ENCODE data around the gene A3GALT2.
A peak's percentile ranks its signal among the peaks of the same experiment; 100 is the strongest.

Gene A3GALT2

DNA sequence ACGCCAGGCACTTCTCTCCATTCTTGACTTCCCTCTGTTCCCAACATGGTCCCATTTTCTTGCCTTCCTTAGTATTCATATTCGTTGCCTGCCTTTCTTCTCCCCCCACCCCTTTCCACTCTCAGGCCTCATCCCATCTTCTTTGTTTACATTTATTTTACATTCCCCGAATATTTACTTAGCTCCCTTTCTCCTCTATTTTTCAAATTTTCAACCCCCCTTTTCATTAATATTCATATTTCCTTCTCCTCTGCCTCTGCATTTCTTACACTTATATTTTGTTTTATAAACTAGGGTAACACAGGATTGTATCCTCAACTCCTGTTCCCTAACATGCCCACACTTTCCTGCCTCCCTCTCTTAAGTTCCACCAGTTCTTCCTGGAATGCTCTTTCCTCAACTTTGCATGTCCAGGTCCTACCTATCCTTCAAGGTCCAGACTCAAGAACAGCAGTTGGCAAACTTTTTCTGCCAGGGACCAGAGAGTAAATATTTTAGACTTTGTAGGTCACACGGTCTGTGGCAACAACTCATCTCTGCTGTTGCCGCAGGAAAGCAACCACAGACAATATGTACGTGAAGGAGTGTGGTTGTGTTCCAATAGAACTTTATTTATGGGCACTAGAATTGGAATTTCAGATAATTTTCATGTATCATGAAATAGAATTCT lies 29.8 kb upstream of the A3GALT2 start:
- no peak for DNase-seq (ENCODE audit: low read depth)

- DNase-seq (ENCODE audit: low read depth), result no peak
These were observed 29.1 kb upstream of the A3GALT2 start for GRCh38 chr1:33349778-33350610.

DNA sequence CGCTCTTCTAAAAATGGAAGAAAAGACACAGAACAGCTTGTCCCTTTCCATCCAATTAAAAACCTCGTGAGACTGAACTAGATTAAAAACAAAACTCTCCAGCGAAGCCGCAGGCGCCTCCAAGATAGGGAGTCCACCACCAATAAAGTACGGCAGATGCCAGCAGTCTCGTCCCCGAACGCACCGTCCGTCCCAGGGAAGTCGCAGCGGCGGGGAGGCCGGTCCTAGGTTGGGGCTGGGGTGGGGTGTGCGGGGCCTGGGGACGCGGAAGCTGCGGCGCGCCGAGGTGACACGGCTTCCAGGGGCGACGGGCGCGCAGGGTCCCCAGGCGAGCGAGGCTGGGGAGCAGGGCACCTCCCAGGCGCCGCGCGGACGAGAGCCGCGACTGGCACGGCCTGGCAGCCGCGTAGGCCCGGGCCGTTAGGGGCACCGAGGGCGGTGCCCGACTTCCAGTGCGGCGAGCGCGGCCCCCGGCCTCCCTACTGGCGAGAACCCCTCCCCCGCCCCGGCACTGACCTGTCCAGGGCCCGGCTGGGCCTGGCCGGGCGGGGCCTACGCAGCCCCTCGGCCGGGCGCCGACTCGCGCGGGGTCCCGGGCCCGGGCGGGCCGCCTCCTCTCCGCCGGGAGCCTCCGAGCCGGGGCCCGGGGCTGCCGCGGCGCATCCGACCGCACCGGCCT lies 28.3 kb upstream of the A3GALT2 start:
- DNase-seq (ENCODE audit: low read depth), result no peak

- DNase-seq (ENCODE audit: low read depth), result no peak
These were observed 27.8 kb upstream of the A3GALT2 start for GRCh38 chr1:33348676-33349080.

GRCh38 chr1:33348194-33348593 lies 27.3 kb upstream of the A3GALT2 start:
- DNase-seq (ENCODE audit: low read depth), result no peak

DNA sequence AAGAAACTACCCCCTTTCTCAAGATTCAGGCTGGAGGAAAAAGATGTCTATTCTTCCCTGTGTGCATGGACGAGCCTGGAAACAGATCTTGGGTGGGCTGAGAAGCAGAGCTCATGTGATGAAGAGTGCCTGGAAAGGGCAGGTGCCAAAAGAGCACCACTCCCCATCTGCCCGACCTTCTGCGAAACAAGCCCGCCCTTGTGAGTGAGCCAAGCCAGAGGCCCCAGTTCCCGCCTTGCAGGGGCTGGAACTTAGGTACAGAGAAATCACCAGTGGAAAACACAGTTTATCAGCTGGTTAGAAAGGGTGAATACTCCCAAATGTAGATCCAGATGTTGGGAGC lies 26.7 kb upstream of the A3GALT2 start:
- no peak for DNase-seq (ENCODE audit: low read depth)

DNA sequence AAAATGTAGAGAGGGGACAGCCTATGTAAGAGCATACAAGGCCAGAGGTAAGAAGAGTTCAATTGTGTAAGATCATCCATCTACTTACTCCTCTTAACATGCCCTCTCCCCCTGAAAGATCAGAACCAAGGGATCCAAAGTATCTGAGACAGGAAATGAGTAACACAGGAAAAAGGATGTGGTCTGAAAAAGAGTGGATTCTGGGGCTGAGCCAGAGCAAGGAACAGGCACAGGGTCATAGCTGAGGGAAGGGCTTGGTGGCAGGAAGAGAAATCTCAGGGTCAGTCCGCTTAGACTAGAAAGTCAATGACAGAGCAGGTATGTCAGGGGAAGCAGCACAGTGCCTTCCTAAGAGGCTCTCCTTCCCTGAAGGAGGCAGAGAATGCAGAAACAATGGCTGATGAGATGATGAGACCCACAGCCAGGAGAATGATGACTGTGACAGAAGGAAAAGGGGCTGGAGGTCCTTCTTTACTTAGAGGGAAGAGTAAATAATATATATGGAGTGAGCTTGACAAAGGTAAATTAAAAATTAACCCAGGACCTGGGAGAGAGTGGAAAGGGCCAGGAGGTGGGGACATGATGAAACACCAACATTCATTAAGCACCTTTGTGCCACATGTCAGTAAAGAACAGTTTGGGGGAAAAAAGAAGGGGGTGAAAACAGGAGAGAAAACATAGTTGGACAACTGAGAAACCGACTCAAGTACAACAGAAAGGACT lies 26.2 kb upstream of the A3GALT2 start:
- peak; percentile 93 for DNase-seq (ENCODE audit: low read depth)

DNA sequence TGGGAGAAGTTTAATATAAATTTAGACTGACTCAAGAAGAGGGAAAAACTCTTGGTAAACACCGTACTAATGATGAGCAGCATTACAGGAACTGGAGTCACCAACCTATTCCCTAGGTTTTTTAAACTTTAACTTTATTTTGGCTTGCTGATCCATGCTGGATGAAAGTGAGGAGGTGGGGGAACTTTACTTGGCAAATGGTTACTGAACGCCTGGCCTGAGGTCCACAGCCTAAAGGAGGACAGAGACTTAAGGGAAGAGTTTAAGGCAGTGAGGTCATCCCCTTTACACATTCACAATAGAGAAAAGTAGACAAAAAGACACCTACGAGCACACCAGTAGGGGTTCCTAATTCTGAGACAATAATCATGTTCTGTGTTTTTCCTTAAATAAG lies 25.6 kb upstream of the A3GALT2 start:
- DNase-seq (ENCODE audit: low read depth), result no peak

DNA sequence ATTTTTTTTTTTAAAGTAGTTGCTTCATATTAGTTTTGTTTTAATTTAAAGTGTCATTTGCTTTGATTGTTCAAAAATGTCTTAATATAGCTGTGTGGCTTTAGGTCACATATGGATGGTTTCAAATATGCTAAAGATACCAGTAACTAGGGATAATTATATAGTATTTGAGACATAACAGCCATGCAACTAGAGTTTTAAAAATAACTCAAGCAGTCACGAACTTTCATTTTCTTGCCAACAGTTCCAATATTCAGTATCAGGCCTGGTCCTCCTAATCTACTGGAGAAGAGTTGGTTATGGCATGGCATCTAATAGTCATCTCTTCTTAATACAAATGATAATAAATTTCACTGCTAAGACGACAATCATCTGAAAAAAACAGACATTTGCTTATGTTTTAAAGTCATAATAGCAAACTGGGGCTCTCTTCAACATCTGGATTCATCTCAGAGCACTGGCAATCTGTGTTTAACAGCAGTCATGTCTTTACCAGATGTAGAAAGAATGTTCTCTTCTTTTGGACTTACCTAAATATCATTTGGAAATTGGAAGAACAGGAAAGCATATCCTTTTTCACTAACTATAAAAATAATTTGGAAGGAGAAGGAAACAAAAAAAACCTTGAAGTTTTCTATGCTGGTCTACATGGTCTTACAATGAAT lies 24.1 kb upstream of the A3GALT2 start:
- no peak for DNase-seq (ENCODE audit: low read depth)

DNA sequence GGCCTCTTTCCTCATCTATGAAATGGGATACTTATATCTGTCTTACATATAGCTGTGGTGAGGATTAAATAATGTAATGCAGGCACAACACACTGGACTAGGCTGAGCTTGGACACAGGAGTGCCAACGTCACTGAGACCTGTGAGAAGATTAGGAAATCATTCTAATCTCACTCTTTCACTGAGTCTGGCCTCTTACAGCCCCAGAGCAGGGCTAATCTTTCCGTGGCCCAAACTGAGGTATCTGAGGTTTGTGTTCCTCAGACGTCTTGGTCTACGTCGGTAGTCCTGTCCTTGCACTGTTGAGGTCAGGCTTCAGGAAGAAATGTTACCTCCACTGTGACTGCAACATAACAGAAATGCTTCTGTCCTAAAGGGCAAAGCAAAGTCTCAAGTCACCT lies 22.6 kb upstream of the A3GALT2 start:
- no peak for DNase-seq (ENCODE audit: low read depth)

GRCh38 chr1:33342041-33342723 lies 21.3 kb upstream of the A3GALT2 start:
- peak; percentile 91 for DNase-seq (ENCODE audit: low read depth)

DNA sequence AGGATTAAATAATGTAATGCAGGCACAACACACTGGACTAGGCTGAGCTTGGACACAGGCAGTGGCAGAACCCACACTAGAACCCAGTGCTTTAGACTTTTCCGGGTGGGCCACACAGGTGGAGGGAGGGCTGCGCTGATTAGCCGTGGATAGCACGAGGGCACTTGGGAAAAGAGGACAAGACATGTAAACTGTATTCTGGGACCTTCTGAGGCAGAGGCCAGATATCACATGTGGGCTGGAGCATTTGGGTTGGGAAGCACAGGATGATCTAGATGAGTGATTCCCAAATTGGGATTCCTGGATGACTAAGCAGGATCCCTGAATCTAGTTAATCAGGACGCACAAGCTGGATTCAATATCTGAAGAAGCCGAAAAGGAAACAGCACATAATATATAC lies 20.3 kb upstream of the A3GALT2 start:
- DNase-seq (ENCODE audit: low read depth), result peak; percentile 42

GRCh38 chr1:33339413-33339812 lies 18.5 kb upstream of the A3GALT2 start:
- DNase-seq (ENCODE audit: low read depth), result no peak

DNA sequence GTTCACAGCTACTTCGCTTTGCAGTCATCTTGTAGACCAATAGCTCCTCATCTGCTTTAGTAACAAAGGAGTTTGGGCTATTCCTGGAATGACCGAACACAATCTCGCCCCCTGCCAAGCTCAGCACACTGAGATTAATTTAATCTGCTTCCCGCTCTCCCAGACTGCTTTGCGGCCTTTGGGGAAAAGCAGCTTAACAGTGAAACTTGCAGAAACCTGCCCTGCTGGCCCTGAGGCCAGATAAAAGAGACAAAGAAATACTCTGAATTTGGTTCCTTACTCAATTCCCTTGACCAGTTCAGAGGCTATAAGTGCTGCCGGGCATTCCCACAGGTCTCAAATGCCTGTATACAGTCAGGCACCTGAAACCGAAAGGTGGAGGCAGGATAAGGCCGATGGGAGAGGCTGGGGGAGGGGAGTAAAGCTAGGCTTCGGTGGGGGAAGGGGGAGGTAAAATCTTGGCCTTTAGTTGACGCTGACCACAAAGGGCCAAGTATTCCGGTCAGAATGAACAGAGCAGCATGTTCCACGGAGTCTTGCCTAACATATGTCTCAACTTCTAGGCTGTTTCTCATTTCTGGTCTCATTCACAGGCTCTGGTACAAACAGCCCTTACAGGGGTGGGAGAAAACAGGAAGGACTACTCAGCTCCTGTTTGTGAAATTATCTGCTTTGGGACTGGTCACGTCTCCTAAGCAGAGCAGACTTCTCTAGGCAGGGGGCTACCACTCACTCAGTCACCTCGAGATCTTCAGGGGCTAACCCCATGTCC lies 17.7 kb upstream of the A3GALT2 start:
- DNase-seq (ENCODE audit: low read depth), result peak; percentile 60

DNA sequence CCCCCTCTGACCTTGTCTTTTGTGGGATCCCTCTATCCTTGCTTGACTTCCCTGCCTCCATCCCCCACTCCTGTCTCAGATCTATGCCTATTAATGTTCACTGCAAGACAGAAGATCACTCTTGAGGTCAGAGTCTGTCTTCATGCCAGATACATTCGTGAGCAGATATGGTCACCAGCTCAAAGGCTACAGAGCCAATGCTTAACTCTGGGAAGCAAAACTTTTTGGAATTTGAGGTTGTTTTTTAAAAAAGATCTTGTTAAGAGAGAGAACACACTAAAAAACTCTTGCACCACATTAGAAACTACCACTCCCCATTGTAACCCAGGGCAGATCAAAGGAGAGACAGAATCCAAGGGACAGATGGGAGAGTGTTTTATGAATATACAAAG lies 17.1 kb upstream of the A3GALT2 start:
- DNase-seq (ENCODE audit: low read depth), result no peak

DNA sequence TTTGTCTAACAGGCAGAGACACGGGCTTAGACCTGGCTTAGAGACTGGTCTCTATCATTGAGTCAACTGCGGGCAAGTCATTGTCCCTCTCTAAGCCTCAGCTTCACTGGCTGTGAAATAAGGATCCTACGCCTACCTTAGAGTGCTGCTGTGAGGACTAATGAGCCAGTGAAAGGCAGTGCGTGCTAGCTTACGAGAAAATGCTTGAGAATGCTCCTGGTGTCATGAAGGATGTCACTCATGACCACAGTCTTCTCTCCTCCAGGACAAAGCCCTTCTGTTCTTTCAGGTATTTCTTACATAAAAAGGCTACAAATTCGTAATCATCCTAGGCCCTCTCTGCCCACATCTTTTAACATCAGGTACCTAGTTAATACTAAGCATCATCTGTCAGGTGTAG lies 16.5 kb upstream of the A3GALT2 start:
- DNase-seq (ENCODE audit: low read depth), result no peak

GRCh38 chr1:33336580-33336979 lies 15.7 kb upstream of the A3GALT2 start:
- DNase-seq (ENCODE audit: low read depth), result no peak

DNA sequence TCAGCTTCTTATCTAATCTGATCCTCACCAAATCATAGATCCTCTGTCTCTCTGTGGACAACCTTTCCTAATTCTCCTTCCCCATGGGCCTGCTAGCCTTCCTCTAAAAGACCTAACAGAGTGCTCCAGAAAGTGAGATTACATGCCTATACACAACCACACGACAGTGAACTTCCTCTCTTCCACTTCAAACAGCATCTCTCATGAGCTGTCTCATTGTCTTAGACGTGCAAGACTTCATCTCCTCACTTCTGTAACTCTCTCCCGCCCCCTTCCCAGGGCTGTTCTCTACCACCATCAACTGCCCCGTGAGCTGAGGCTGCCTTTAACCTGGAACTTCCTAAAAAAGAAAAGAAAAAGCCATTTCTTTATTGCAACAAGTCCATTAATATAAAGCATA lies 14.1 kb upstream of the A3GALT2 start:
- no peak for DNase-seq (ENCODE audit: low read depth)

GRCh38 chr1:33334081-33334552 lies 13.2 kb upstream of the A3GALT2 start:
- DNase-seq (ENCODE audit: low read depth), result no peak

DNA sequence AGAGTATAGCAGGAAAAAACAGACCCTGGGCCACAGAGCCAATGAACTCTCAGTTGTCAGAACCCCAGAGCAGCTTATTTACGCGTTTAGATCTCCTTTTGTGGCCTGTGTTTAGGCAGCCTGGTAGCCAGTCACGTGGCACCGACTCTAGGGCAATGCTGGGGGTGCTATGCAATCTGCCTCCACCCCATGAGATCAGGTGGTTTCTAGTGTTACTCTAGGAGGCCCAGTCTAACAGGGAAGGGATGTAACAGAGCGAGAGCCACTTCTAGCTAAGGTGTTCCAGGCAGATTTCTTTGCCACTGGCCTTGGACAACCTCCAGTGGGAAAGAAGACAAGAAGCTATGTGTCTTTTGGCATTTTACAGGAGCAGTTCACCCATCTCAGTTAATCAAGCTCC lies 12.0 kb upstream of the A3GALT2 start:
- DNase-seq (ENCODE audit: low read depth), result no peak

Measured in HS-5 (cell line).